ENCODE data around the gene SH3BP5L. TPM values are rescaled to one million over a fixed set of nuclear protein-coding genes. Genes with fewer than 3 reads are reported as not detected.

The SH3BP5L gene
- total and polyA plus RNA-seq, 2 of the 8 experiments (the other 6 are each of a cell fraction or from before 2014, with no cell fraction given) = 20.2 to 28.4 TPM

DNA sequence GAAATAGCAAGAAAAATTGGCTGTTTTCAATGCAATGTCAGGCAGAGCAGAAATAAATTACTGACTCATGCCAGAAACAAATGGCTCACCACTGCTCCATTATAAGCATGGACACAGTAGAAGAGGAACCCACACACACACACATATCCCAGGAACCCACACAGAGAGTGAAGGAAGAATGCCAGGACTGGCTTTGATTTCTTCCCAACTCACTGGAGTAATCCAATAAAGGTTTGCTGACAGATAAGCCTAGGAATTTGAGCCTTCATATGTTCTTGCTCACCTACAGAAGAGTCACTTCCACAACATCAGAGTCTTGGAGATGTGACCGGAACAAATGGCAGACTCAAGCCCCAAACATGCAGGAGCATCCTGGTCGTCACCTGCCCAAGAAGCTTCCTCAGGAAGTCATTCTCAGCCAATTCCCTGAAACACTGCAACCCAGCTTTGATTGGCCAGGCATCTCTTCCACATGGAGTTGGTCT, 2.2 kb downstream of the SH3BP5L start:
- no peak for FAIRE-seq
- Histone ChIP-seq H3K9ac (replicated peaks in 1 of 4; ENCODE audit: extremely low read depth in 1 of 4, low read depth in 3 of 4, low read length in 3 of 4) (no peak overlapping the region), H3K4ac (replicated peaks; ENCODE audit: insufficient read length, low read depth, low read length) (no peak overlapping the region)

More for the DNA sequence above, 2.2 kb downstream of the SH3BP5L start:
- Histone ChIP-seq H4K8ac (ENCODE audit: extremely low read depth, insufficient read depth, low read length) (no peak overlapping the region), H2AK5ac (ENCODE audit: low read depth, low read length) (no peak overlapping the region), H2BK15ac (ENCODE audit: low read length) (no peak overlapping the region), H3K4me3 (ENCODE audit: extremely low read depth in 1 of 4, insufficient read depth in 2 of 4, low read depth in 3 of 4, low read length in 4 of 4) (no peak overlapping the region), H2AFZ (ENCODE audit: low read length) (no peak overlapping the region), H3K27ac (ENCODE audit: low read depth, low read length) (no peak overlapping the region), H3K9me3 (ENCODE audit: insufficient read depth in 2 of 2, low read depth in 1 of 2, low read length in 1 of 2) (no peaks in the 10 kb centered on the region), H3K79me2 (ENCODE audit: control insufficient read depth in 1 of 2, insufficient read depth in 2 of 2, low read length in 2 of 2) (peaks cover 0 to 65% of the 10 kb centered on the region in 2 experiments; a peak in 3 of 4 replicates), H2BK20ac (ENCODE audit: low read length) (no peak overlapping the region), H3K27me3 (replicated peaks in 1 of 4; ENCODE audit: control insufficient read depth in 3 of 4, extremely low read depth in 1 of 4, insufficient read depth in 3 of 4, low read length in 3 of 4) (no peaks in the 10 kb centered on the region), H3K4me1 (replicated peaks in 1 of 4; ENCODE audit: control insufficient read depth in 3 of 4, insufficient read depth in 4 of 4, low read length in 3 of 4) (peaks cover 0 to 7% (median 3%) of the 10 kb centered on the region in 4 experiments; a peak in 6 of 7 replicates), H3K79me1 (ENCODE audit: low read depth, low read length) (peaks cover 16% of the 10 kb centered on the region), H3K18ac (ENCODE audit: extremely low read depth, low read length) (no peak overlapping the region), H3K23ac (ENCODE audit: insufficient read length) (no peak overlapping the region), H3K36me3 (ENCODE audit: control insufficient read depth in 2 of 4, insufficient read depth in 4 of 4, low read length in 3 of 4) (peaks cover 0 to 22% (median 10%) of the 10 kb centered on the region in 4 experiments; a peak in 6 of 8 replicates), H3K14ac (ENCODE audit: insufficient read length) (no peak overlapping the region), H2BK120ac (replicated peaks; ENCODE audit: low read depth, low read length) (no peak overlapping the region), H3K23me2 (ENCODE audit: low read depth, low read length) (peaks cover 10% of the 10 kb centered on the region), H3K4me2 (ENCODE audit: insufficient read depth in 1 of 2, low read depth in 2 of 2, low read length in 2 of 2) (peak overlapping the region; percentile 80 to 81; a peak in 1 of 4 replicates), H4K20me1 (replicated peaks in 1 of 2; ENCODE audit: control insufficient read depth in 1 of 2, insufficient read depth in 2 of 2, low read length in 2 of 2) (peaks cover 0 to 10% of the 10 kb centered on the region in 2 experiments), H2BK5ac (ENCODE audit: low read depth, low read length) (no peak overlapping the region), H4K5ac (ENCODE audit: insufficient read length, low read depth, low read length) (no peak overlapping the region), H3K56ac (replicated peaks; ENCODE audit: insufficient read length, low read depth, low read length) (no peak overlapping the region), H2BK12ac (ENCODE audit: low read depth, low read length) (no peak overlapping the region), H4K91ac (replicated peaks; ENCODE audit: insufficient read length, low read length) (no peak overlapping the region)
- ChIA-PET POLR2A (ENCODE audit: partially characterized antibody) (interaction anchor here (6.0 kb wide), 1 partner anchor 14 kb away, joined by 69 read pairs; the partner anchor contains the start of gene ZNF672), CTCF (ENCODE audit: partially characterized antibody) (no interaction called here)
- no peak for TF ChIP-seq KDM5A (IDR thresholded peaks at IDR 0.05; ENCODE audit: low read length)
- TF ChIP-seq CTBP2 (IDR thresholded peaks at IDR 0.05; ENCODE audit: borderline replicate concordance, insufficient read depth, insufficient read length, low read length) = no peak
- TF ChIP-seq ASH2L (IDR thresholded peaks at IDR 0.05; ENCODE audit: low read length) = no peak
- WGBS, 2 experiments (ENCODE audit: extremely low coverage in 1 of 2, insufficient coverage in 1 of 2, insufficient read length in 1 of 2, insufficient replicate concordance in 2 of 2, low coverage in 1 of 2, low lambda C conversion rate in 2 of 2, missing lambda C conversion rate in 1 of 2) = 85% methylated on average over 2 of the region's 2 CpGs; no CpG with 5 or more reads in 1 of the 2 experiments
- DNase-seq (ENCODE audit: low read depth in 1 of 2, low spot score in 2 of 2) = no peak

All from H1 (cell line).